GM19240 (cell line): ENCODE results near the gene CBR1.
A peak's percentile ranks its signal among the peaks of the same experiment; 100 is the strongest.

Source experiments
- DNase-seq: peaks from one replicate; pipeline ENCODE4 v3.0.0; 2011; ENCODE audit warnings: low spot score; ENCODE audit not compliant: insufficient read length

The CBR1 gene

GRCh38 chr21:36069713-36070583 is at the start of gene CBR1:
Gene CBR1, plus strand, starts transcription at chr21:36070024. Its CDS starts 92 bp downstream, at chr21:36070116.
- DNase-seq: no peak

- peak; percentile 26 for DNase-seq
Observed at GRCh38 chr21:36021251-36021837, 48.5 kb upstream of the CBR1 start.

GRCh38 chr21:36022427-36023091 is 47.3 kb upstream of the CBR1 start:
- no peak for DNase-seq

GRCh38 chr21:36023092-36023480 is 46.7 kb upstream of the CBR1 start:
- no peak for DNase-seq

- no peak for DNase-seq
Observed at GRCh38 chr21:36024782-36025181, 45.0 kb upstream of the CBR1 start.

- no peak for DNase-seq
Observed at GRCh38 chr21:36027347-36027746, 42.5 kb upstream of the CBR1 start.

GRCh38 chr21:36028127-36029069 is 41.4 kb upstream of the CBR1 start:
- DNase-seq: peak; percentile 64

- no peak for DNase-seq
Observed at GRCh38 chr21:36029309-36029708, 40.5 kb upstream of the CBR1 start.

- DNase-seq: no peak
Observed at GRCh38 chr21:36030581-36031189, 39.1 kb upstream of the CBR1 start.

- DNase-seq: no peak
Observed at GRCh38 chr21:36032647-36033406, 37.0 kb upstream of the CBR1 start.

GRCh38 chr21:36034211-36034913 is 35.5 kb upstream of the CBR1 start:
- DNase-seq: no peak

- no peak for DNase-seq
Observed at GRCh38 chr21:36035381-36035791, 34.4 kb upstream of the CBR1 start.

- no peak for DNase-seq
Observed at GRCh38 chr21:36038701-36039497, 30.9 kb upstream of the CBR1 start.

- DNase-seq: no peak
Observed at GRCh38 chr21:36039861-36040260, 30.0 kb upstream of the CBR1 start.

- DNase-seq: no peak
Observed at GRCh38 chr21:36040389-36040788, 29.4 kb upstream of the CBR1 start.

GRCh38 chr21:36041910-36042309 is 27.9 kb upstream of the CBR1 start:
- DNase-seq: no peak

GRCh38 chr21:36044056-36044455 is 25.8 kb upstream of the CBR1 start:
- DNase-seq: no peak

- no peak for DNase-seq
Observed at GRCh38 chr21:36045993-36046392, 23.8 kb upstream of the CBR1 start.

GRCh38 chr21:36047139-36047538 is 22.7 kb upstream of the CBR1 start:
- DNase-seq: no peak
